NB4 (cell line): ENCODE measurements around the gene KIF7.
"Not testable (repeated sequence)": the region's sequence is repeated elsewhere in the genome, so short reads cannot be mapped to it uniquely, and the experiment has no call there.

Experiments used
- DNase-seq: peaks from one replicate; pipeline ENCODE4 v3.0.0; 2010; ENCODE audit warnings: low read depth
- H3K4me3 ChIP-seq: one replicate; pipeline ENCODE4 v1.5.1; 2011; ENCODE audit warnings: mild to moderate bottlenecking, low read depth, low read length, moderate library complexity
- CTCF ChIP-seq: IDR thresholded peaks from one replicate; pipeline ENCODE4 v1.5.1; 2012; ENCODE audit warnings: low read depth, low read length
- MAX ChIP-seq: IDR thresholded peaks from 2 replicates; pipeline ENCODE4 v1.6.1; 2011; ENCODE audit warnings: low read depth, low read length
- MYC ChIP-seq: IDR thresholded peaks from 2 replicates; pipeline ENCODE4 v1.6.1; 2011; ENCODE audit warnings: low read depth, low read length
- POLR2A ChIP-seq: IDR thresholded peaks from 2 replicates; pipeline ENCODE4 v1.6.1; 2011; ENCODE audit warnings: mild to moderate bottlenecking; ENCODE audit not compliant: insufficient read length; ENCODE audit errors: extremely low read depth

The KIF7 gene

DNA sequence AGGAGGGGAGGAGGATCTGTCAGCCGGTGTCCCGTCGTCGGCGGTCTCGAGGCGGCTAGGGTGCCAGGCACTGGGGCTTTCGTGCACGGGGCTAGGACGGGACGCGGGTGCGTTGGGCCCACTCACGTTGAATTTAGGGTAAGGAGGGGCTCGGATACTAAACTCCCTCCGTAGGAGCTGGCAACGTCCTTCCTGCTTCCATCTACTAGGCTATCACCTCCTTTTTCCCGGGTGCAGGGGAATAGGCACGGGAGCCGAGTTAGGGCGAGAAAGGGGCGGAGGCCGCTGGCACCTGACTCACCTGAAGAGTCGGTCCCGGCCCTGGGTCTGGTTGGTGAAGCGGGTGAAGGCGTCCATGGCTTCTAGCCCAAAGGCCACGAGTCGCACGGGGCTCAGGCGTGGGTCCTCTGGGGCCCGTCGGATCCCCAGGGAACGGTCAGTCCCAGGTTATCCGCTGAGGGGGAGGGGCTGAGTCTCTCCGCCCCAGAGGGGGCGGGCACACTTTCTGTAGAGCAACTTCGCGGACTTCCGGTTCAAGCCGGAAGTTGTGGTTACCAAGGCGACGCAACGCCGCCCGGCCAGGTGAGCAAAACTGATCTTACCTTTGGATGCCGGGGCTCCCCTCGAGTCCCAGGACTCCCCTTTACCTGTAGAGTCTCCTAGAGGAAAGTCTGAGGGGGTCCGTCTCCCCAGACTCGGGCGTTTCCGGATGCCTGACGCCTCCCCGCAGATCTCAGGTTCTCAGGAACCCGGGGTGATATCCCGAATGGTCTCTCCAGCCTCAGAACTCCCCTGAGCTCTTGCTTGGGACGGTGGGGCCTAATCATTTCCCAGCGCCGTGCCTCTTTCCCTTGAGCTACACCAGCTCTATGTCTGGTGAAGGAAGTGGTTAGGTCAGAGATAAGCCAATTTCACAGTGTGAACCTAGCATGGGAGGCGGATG is 35.3 kb upstream of the KIF7 start, which contains the start of the genes PEX11A and WDR93:
PEX11A (minus strand) TSS at position 479 of the 943 bp plus-strand sequence; CDS start at position 357, 122 bp downstream.
WDR93 (plus strand) TSS at position 536 of the 943 bp plus-strand sequence. CDS start 10,936 bp downstream, outside the sequence.
- peak; percentile 34 for DNase-seq
- no peak for TF ChIP-seq POLR2A
- TF ChIP-seq MYC = no peak
- no peak for TF ChIP-seq CTCF
- TF ChIP-seq MAX = no peak
- peak within 1 kb of the TSS; percentile 40 for H3K4me3 ChIP-seq

DNA sequence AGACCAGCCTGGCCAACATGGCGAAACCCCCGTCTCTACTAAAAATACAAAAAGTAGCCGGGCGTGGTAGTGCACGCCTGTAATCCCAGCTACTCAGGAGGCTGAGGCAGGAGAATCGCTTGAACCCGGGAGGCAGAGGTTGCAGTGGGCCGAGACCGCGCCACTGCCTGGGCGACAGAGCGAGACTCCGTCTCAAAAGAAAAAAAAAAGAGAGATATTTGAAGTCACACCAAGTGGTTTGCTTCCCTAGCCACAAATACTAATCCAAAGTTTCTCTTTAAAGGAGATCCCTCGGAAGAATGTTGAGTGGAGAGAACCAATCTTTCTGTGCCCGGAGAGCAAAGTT is 34.6 kb upstream of the KIF7 start:
- peak overlapping the region; percentile 40 for H3K4me3 ChIP-seq
- DNase-seq = not testable (repeated sequence)

DNA sequence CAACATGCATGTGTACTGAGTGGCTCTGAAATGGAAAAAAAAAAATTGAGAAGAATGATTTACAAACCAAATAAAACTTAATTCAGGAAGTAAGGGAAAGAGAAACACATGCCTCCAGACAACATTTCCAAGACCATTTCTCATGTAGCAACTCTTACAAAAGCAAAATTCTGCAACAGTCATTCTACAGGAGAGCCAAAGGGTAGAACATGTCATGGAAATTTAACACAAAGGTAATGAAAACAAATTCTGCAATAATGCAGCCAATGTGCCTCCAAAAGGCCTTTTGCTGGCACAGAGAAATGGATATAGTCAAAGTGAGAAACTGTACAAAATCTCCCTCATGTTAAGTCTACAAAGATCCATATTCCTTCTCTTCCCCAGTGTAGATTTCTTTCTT is 31.3 kb upstream of the KIF7 start:
- DNase-seq = no peak
- TF ChIP-seq CTCF = no peak
- TF ChIP-seq MAX = no peak
- no peak for TF ChIP-seq POLR2A
- TF ChIP-seq MYC = no peak
- H3K4me3 ChIP-seq = no peak overlapping the region

- no peak overlapping the region for H3K4me3 ChIP-seq
- DNase-seq = no peak
- TF ChIP-seq MYC = no peak
- no peak for TF ChIP-seq CTCF
- no peak for TF ChIP-seq POLR2A
- TF ChIP-seq MAX = no peak
Measured at GRCh38 chr15:89685995-89686394, 30.7 kb upstream of the KIF7 start.

DNA sequence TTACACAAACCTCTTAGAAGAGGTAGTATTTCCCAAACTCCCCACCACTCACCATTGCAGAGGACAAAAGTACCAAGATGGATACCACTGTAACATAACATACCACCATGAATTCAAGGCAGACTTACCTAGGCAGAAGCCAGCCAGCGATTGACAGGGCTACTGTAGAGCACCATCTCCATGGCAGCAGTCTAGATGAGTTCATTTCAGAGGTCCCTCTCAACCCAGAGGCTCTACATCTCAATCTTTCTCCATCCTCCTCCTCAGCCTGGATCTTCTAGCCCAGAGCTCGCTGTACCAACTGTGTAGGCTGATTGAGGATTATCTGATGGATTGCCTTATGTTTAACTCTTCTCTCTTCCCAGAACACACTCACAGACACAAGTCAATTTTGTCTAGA is 25.9 kb upstream of the KIF7 start:
- TF ChIP-seq MAX (no peak), MYC (no peak), CTCF (no peak), POLR2A (no peak)
- H3K4me3 ChIP-seq = no peak overlapping the region
- DNase-seq = no peak

- TF ChIP-seq CTCF (no peak), POLR2A (no peak), MAX (no peak), MYC (no peak)
- no peak overlapping the region for H3K4me3 ChIP-seq
- DNase-seq = no peak
Measured at GRCh38 chr15:89680282-89680873, 25.1 kb upstream of the KIF7 start.
